Caco-2 (cell line): Measurements from ENCODE around the gene TTC9C. TPM values are rescaled to one million over a fixed set of nuclear protein-coding genes. Genes with fewer than 3 reads are reported as not detected.
"Not testable (repeated sequence)": the region's sequence is repeated elsewhere in the genome, so short reads cannot be mapped to it uniquely, and the experiment has no call there.

Experiments
- BruUV-seq: library from RNA; stranded (reverse); fragments of 400-500 nt; replicated peaks from 2 replicates; lab custom pipeline; 2021; lab: Mats Ljungman, UMichigan
- CTCF ChIA-PET: fragments of 300-600 bp; sonication (Branson Sonifier 250); formaldehyde crosslinking; loops from one replicate; lab custom pipeline; 2022; ENCODE audit warnings: antibody characterized with exemption; lab: Charles Lee
- POLR2A ChIA-PET: fragments of 300-600 bp; sonication (Branson Sonifier 250); formaldehyde crosslinking; loops from one replicate; lab custom pipeline; 2022; ENCODE audit warnings: antibody characterized with exemption; lab: Charles Lee
- DNase-seq, 2 experiments: peaks; one replicate each; pipeline versions ENCODE4 v3.0.0 to v3.0.0-alpha.2; 2020 to 2022
- H3K27me3 ChIP-seq: replicated peaks from 2 replicates; pipeline ENCODE4 v1.6.0; 2011; ENCODE audit warnings: low read length; ENCODE audit not compliant: control insufficient read depth, insufficient read depth
- H3K36me3 ChIP-seq: 2 replicates; pipeline ENCODE4 v1.5.1; 2011; ENCODE audit warnings: low read length; ENCODE audit not compliant: control insufficient read depth, insufficient read depth
- H3K4me1 ChIP-seq: fragments of 250-450 bp; sonication (Bioruptor Pico); 2 replicates; pipeline ENCODE4 v1.5.1; 2020; ENCODE audit warnings: mild to moderate bottlenecking
- H3K4me3 ChIP-seq: 2 replicates; pipeline ENCODE4 v1.5.1; 2011; ENCODE audit warnings: low read depth, mild to moderate bottlenecking, control low read depth, low read length
- H3K9me3 ChIP-seq: fragments of 250-450 bp; sonication (Bioruptor Pico); 2 replicates; pipeline ENCODE4 v1.5.1; 2020; ENCODE audit warnings: mild to moderate bottlenecking, moderate library complexity
- H3K27ac Mint-ChIP-seq: one replicate; pipeline ENCODE4 v1.8.0; 2022; ENCODE audit warnings: mixed read lengths; ENCODE audit not compliant: unreplicated experiment
- H3K27me3 Mint-ChIP-seq: one replicate; pipeline ENCODE4 v1.8.0; 2022; ENCODE audit warnings: mixed read lengths; ENCODE audit not compliant: insufficient read depth, unreplicated experiment
- H3K36me3 Mint-ChIP-seq: one replicate; pipeline ENCODE4 v1.8.0; 2022; ENCODE audit warnings: mild to moderate bottlenecking, mixed read lengths; ENCODE audit not compliant: insufficient read depth, unreplicated experiment
- H3K4me1 Mint-ChIP-seq: one replicate; pipeline ENCODE4 v1.8.0; 2022; ENCODE audit warnings: low read depth, mixed read lengths; ENCODE audit not compliant: unreplicated experiment
- H3K4me3 Mint-ChIP-seq: one replicate; pipeline ENCODE4 v1.8.0; 2022; ENCODE audit warnings: mild to moderate bottlenecking, moderate library complexity, mixed read lengths; ENCODE audit not compliant: unreplicated experiment
- H3K9me3 Mint-ChIP-seq: one replicate; pipeline ENCODE4 v1.8.0; 2022; ENCODE audit warnings: mixed read lengths; ENCODE audit not compliant: unreplicated experiment
- intact Hi-C: fragments of 100-400 bp; cut with micrococcal nuclease; formaldehyde crosslinking; loops from one replicate; pipeline ENCODE4 v1.10.0; 2022; ENCODE audit not compliant: unreplicated experiment
- total RNA-seq: library from RNA; stranded (reverse); gene quantifications from 2 replicates; pipeline ENCODE4 v1.2.3, GENCODE V29; 2022
- TF ChIP-seq, protein P1 (sequence below), 2 experiments: fragments of 200-600 bp in 1 of 2; IDR thresholded peaks; 1 replicate in 1 of 2; 2 replicates in 1 of 2; pipeline versions ENCODE4 v1.5.1 to v1.8.0; 2011 to 2022; ENCODE audit warnings: antibody characterized with exemption in 1 of 2, control low read depth in 1 of 2, inconsistent platforms in 1 of 2, low read depth in 1 of 2, low read length in 1 of 2, mild to moderate bottlenecking in 1 of 2, moderate library complexity in 1 of 2; ENCODE audit not compliant: insufficient read depth in 1 of 2, severe bottlenecking in 1 of 2, unreplicated experiment in 1 of 2

The TTC9C gene
- total RNA-seq, 1 experiment from 2014 or later: 53.6 TPM

DNA sequence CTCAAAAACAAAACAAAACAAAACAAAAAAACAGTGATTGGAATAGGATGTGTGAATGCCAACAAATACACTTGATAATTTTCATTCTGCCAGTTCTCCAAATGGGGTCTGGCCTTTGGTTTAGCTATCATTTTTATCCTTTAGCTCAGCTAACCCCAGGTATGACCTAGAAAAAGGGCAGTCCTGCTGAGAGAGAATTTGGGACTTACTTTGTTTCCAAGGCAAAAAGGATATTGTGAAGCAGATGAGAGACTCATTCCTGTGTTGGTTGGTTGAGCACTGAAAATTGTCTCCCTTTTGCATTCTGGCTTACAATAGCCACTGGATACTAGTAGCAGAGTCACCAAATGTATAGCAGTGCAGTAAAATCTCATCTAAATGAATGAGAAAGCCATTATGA is 8.9 kb downstream of the TTC9C start:
- Histone ChIP-seq H3K4me3 (no peak overlapping the region), H3K27me3 (no peaks in the 10 kb centered on the region), H3K4me1 (no peaks in the 10 kb centered on the region), H3K9me3 (no peaks in the 10 kb centered on the region), H3K36me3 (no peaks in the 10 kb centered on the region)
- Mint-ChIP-seq H3K4me1 (no peaks in the 10 kb centered on the region), H3K9me3 (no peaks in the 10 kb centered on the region), H3K27me3 (no peaks in the 10 kb centered on the region), H3K27ac (no peak overlapping the region), H3K36me3 (peaks cover 62% of the 10 kb centered on the region), H3K4me3 (no peak overlapping the region)
- POLR2A ChIA-PET: interaction anchor here (0.6 kb wide), 1 partner anchor 45 kb away, joined by 3 read pairs; no protein-coding TSS in a partner anchor
- intact Hi-C loops: no loop called here
- CTCF ChIA-PET: no interaction called here
- TF ChIP-seq, protein P1, sequence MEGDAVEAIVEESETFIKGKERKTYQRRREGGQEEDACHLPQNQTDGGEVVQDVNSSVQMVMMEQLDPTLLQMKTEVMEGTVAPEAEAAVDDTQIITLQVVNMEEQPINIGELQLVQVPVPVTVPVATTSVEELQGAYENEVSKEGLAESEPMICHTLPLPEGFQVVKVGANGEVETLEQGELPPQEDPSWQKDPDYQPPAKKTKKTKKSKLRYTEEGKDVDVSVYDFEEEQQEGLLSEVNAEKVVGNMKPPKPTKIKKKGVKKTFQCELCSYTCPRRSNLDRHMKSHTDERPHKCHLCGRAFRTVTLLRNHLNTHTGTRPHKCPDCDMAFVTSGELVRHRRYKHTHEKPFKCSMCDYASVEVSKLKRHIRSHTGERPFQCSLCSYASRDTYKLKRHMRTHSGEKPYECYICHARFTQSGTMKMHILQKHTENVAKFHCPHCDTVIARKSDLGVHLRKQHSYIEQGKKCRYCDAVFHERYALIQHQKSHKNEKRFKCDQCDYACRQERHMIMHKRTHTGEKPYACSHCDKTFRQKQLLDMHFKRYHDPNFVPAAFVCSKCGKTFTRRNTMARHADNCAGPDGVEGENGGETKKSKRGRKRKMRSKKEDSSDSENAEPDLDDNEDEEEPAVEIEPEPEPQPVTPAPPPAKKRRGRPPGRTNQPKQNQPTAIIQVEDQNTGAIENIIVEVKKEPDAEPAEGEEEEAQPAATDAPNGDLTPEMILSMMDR (IDR thresholded peaks at IDR 0.05; ENCODE audit: insufficient read depth in 1 of 2, low read depth in 1 of 2, low read length in 1 of 2, severe bottlenecking in 1 of 2, unreplicated experiment in 1 of 2): no peak
- BruUV-seq: no TSS peak
- no peak for DNase-seq

DNA sequence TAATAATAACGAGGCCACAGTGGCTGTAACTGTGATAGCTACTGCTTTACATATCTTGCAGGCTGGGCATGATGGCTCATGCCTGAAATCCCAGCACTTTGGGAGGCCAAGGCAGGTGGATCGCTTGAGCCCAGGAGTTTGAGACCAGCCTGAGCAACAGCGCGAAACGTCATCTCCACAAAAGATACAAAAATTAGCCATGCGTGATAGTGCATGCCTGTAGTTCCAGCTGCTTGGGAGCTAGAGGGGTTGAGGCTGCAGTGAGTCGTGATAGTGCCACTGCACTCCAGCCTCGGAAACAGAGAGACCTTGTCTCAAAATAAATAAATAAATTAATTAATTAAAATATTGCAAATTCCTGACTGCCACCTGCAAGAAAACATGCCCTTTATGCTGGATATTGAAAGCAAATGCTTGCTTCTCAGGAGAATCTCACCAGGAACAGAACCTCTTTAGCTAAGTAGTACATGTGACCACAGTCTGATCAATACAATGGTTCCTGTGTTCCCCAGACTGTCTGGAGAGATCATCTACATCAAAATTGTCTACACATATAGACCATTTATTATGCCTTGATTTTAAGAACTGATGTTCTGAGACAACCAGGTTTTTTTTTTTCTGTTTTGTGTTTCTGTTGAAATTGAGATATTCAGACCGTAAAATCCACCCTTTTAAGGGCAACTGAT is 19.3 kb downstream of the TTC9C start:
- ChIA-PET POLR2A (no interaction called here), CTCF (interaction anchor here (1.3 to 1.5 kb wide), 2 partner anchors 22 to 39 kb away, joined by 3 to 4 read pairs; no protein-coding TSS in a partner anchor)
- Mint-ChIP-seq H3K27me3 (no peaks in the 10 kb centered on the region), H3K4me3 (no peak overlapping the region), H3K36me3 (peaks cover 5% of the 10 kb centered on the region), H3K4me1 (no peaks in the 10 kb centered on the region), H3K27ac (no peak overlapping the region), H3K9me3 (no peaks in the 10 kb centered on the region)
- no peaks in the 10 kb centered on the region for H3K27me3 ChIP-seq
- TF ChIP-seq, protein P1 (IDR thresholded peaks at IDR 0.05; ENCODE audit: insufficient read depth in 1 of 2, low read depth in 1 of 2, low read length in 1 of 2, severe bottlenecking in 1 of 2, unreplicated experiment in 1 of 2): no peak
- no peak overlapping the region for H3K4me3 ChIP-seq
- H3K9me3 ChIP-seq: no peaks in the 10 kb centered on the region
- no peaks in the 10 kb centered on the region for H3K4me1 ChIP-seq
- intact Hi-C loops: no loop called here
- no peak for DNase-seq
- no TSS peak for BruUV-seq
- H3K36me3 ChIP-seq: no peaks in the 10 kb centered on the region; the same call in none of the 2 replicates

DNA sequence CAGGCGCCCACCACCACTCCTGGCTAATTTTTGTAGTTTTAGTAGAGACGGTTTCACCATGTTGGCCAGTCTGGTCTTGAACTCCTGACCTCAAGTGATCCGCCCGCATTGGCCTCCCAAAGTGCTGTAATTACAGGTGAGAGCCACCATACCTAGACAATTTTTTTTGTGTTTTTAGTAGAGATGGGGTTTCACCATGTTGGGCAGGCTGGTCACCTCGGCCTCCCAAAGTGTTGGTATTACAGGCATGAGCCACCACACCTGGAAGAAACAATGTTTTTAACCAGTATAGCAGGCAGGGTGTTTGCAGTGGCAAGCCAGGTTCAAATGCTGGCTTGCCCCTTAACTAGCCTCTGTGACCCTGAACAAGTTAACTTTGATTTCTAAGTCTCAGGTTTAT is 21.6 kb downstream of the TTC9C start:
- DNase-seq, H3K36me3 ChIP-seq, H3K9me3 ChIP-seq, intact Hi-C loops, H3K27me3 ChIP-seq, H3K27me3 Mint-ChIP-seq, H3K4me1 ChIP-seq, H3K4me3 Mint-ChIP-seq, H3K27ac Mint-ChIP-seq, H3K4me1 Mint-ChIP-seq, H3K4me3 ChIP-seq, H3K9me3 Mint-ChIP-seq, BruUV-seq: not testable (repeated sequence)
- peaks cover 23% of the 10 kb centered on the region for H3K36me3 Mint-ChIP-seq
- ChIA-PET CTCF (interaction anchor here (0.7 kb wide), 1 partner anchor 1502 kb away, joined by 8 read pairs; no protein-coding TSS in a partner anchor), POLR2A (interaction anchor here (0.7 to 1.8 kb wide), 3 partner anchors 21 to 91 kb away, joined by 3 to 16 read pairs (median 5); partner anchors contain the start of genes HNRNPUL2 and TAF6L)
